GM18499 (cell line): ENCODE results near the gene FRS3.
A peak's percentile ranks its signal among the peaks of the same experiment; 100 is the strongest.

Experiments used
- ATAC-seq: cut with Tn5 transposase; IDR thresholded peaks from one replicate; pipeline ENCODE4 v1.9.1; 2021; ENCODE audit warnings: moderate number of reproducible peaks; ENCODE audit not compliant: insufficient read depth, unreplicated experiment

FRS3 gene

GRCh38 chr6:41796474-41796873, 16.8 kb upstream of the FRS3 start:
- no peak for ATAC-seq

GRCh38 chr6:41791984-41792383, 12.3 kb upstream of the FRS3 start:
- no peak for ATAC-seq

GRCh38 chr6:41791305-41791704, 11.6 kb upstream of the FRS3 start:
- no peak for ATAC-seq

- ATAC-seq, result no peak
Measured at GRCh38 chr6:41790045-41790444, 10.3 kb upstream of the FRS3 start.

GRCh38 chr6:41789390-41789724, 9.7 kb upstream of the FRS3 start:
- no peak for ATAC-seq

GRCh38 chr6:41787219-41787917, 7.7 kb upstream of the FRS3 start, which contains the start of gene TOMM6:
Gene TOMM6, plus strand, starts transcription at chr6:41787694. Its CDS starts 4 bp downstream, at chr6:41787698.
- peak; percentile 58 for ATAC-seq

GRCh38 chr6:41786451-41787218, 6.9 kb upstream of the FRS3 start:
- no peak for ATAC-seq

- ATAC-seq, result no peak
Measured at GRCh38 chr6:41785689-41786450, 6.2 kb upstream of the FRS3 start.

GRCh38 chr6:41785254-41785653, 5.6 kb upstream of the FRS3 start:
- ATAC-seq, result no peak

- no peak for ATAC-seq
Measured at GRCh38 chr6:41784581-41785171, 5.0 kb upstream of the FRS3 start.

GRCh38 chr6:41783106-41783780, 3.5 kb upstream of the FRS3 start:
- no peak for ATAC-seq

GRCh38 chr6:41781366-41781730, 1.6 kb upstream of the FRS3 start:
- ATAC-seq, result no peak

- no peak for ATAC-seq
Measured at GRCh38 chr6:41780551-41781365, 1.1 kb upstream of the FRS3 start, which contains the start of gene PRICKLE4. Gene PRICKLE4, plus strand, starts transcription at chr6:41780782. Its CDS starts 2,692 bp downstream, at chr6:41783474.

- ATAC-seq, result no peak
Measured at GRCh38 chr6:41779336-41779735, 364 bp downstream of the FRS3 start.

GRCh38 chr6:41778895-41779294, 805 bp downstream of the FRS3 start:
- ATAC-seq, result no peak

- ATAC-seq, result no peak
Measured at GRCh38 chr6:41777551-41778285, 2.0 kb downstream of the FRS3 start.

GRCh38 chr6:41775293-41775882, 4.3 kb downstream of the FRS3 start:
- ATAC-seq, result no peak

- ATAC-seq, result no peak
Measured at GRCh38 chr6:41774841-41775240, 4.9 kb downstream of the FRS3 start.
